Skeletal muscle tissue (tissue), 4 donors: Measurements from ENCODE around the gene MARCHF10. TPM values are rescaled to one million over a fixed set of nuclear protein-coding genes. Genes with fewer than 3 reads are reported as not detected.

Source experiments
- H3K27ac ChIP-seq: one replicate; pipeline ENCODE4 v1.7.0; 2013; ENCODE audit warnings: mild to moderate bottlenecking, low read depth, low read length, inconsistent platforms
- H3K27me3 ChIP-seq, 3 donors: one replicate each; pipeline ENCODE4 v1.7.0; 2013; ENCODE audit warnings: low read length in 3 of 3; ENCODE audit not compliant: control insufficient read depth in 3 of 3, insufficient read depth in 3 of 3
- H3K36me3 ChIP-seq, 3 donors: one replicate each; pipeline ENCODE4 v1.7.0; 2013; ENCODE audit warnings: low read length in 3 of 3; ENCODE audit not compliant: control insufficient read depth in 3 of 3, insufficient read depth in 3 of 3
- H3K4me1 ChIP-seq, 3 donors: one replicate each; pipeline ENCODE4 v1.7.0; 2013; ENCODE audit warnings: low read length in 3 of 3, mild to moderate bottlenecking in 3 of 3; ENCODE audit not compliant: control insufficient read depth in 3 of 3, insufficient read depth in 3 of 3
- H3K4me3 ChIP-seq, 3 donors: one replicate each; pipeline ENCODE4 v1.7.0; 2013; ENCODE audit warnings: low read length in 3 of 3
- H3K9ac ChIP-seq, 3 donors: one replicate each; pipeline ENCODE4 v1.7.0; 2013; ENCODE audit warnings: low read length in 3 of 3, mild to moderate bottlenecking in 3 of 3, moderate library complexity in 2 of 3, low read depth in 1 of 3
- H3K9me3 ChIP-seq, 3 donors: one replicate each; pipeline ENCODE4 v1.7.0; 2013; ENCODE audit warnings: low read length in 3 of 3; ENCODE audit not compliant: control insufficient read depth in 3 of 3
- total RNA-seq: library from RNA; depleted of rRNA; stranded (reverse); fragments of >200 nt; gene quantifications from one replicate; pipeline ENCODE4 v1.2.3, GENCODE V29; 2014
- donor health status: Osteomylitis.

MARCHF10 gene
- total RNA-seq, 1 donor from 2014 or later, result not detected

- H3K36me3 ChIP-seq, result peaks cover 0 to 2% (median 0%) of the 10 kb centered on the region in 3 donors
- no peak overlapping the region for H3K27ac ChIP-seq
- H3K4me3 ChIP-seq, result no peak overlapping the region
- H3K4me1 ChIP-seq, result no peaks in the 10 kb centered on the region
- H3K27me3 ChIP-seq, result no peaks in the 10 kb centered on the region
- H3K9ac ChIP-seq, result no peak overlapping the region
- no peaks in the 10 kb centered on the region for H3K9me3 ChIP-seq
Observed at GRCh38 chr17:62687997-62688396, 120.1 kb downstream of the MARCHF10 start.

GRCh38 chr17:62684179-62684578 is 123.9 kb downstream of the MARCHF10 start:
- H3K27me3 ChIP-seq, result no peaks in the 10 kb centered on the region
- peaks cover 0 to 2% (median 0%) of the 10 kb centered on the region in 3 donors for H3K36me3 ChIP-seq
- no peaks in the 10 kb centered on the region for H3K4me1 ChIP-seq
- no peaks in the 10 kb centered on the region for H3K9me3 ChIP-seq
- no peak overlapping the region for H3K4me3 ChIP-seq
- H3K27ac ChIP-seq, result no peak overlapping the region
- no peak overlapping the region for H3K9ac ChIP-seq

GRCh38 chr17:62681939-62682381 is 126.2 kb downstream of the MARCHF10 start:
- Histone ChIP-seq H3K9ac (no peak overlapping the region), H3K36me3 (no peaks in the 10 kb centered on the region), H3K27me3 (no peaks in the 10 kb centered on the region), H3K9me3 (no peaks in the 10 kb centered on the region), H3K27ac (no peak overlapping the region), H3K4me3 (no peak overlapping the region), H3K4me1 (no peaks in the 10 kb centered on the region)

- H3K9ac ChIP-seq, result no peak overlapping the region
- no peak overlapping the region for H3K4me3 ChIP-seq
- H3K27me3 ChIP-seq, result no peaks in the 10 kb centered on the region
- no peaks in the 10 kb centered on the region for H3K9me3 ChIP-seq
- H3K36me3 ChIP-seq, result peaks cover 0 to under 1% (median 0%) of the 10 kb centered on the region in 3 donors
- no peaks in the 10 kb centered on the region for H3K4me1 ChIP-seq
- H3K27ac ChIP-seq, result no peak overlapping the region
Observed at GRCh38 chr17:62681061-62681938, 126.8 kb downstream of the MARCHF10 start.

GRCh38 chr17:62680541-62681052 is 127.5 kb downstream of the MARCHF10 start:
- Histone ChIP-seq H3K27ac (no peak overlapping the region), H3K4me1 (peaks cover 0 to 2% (median 0%) of the 10 kb centered on the region in 3 donors), H3K36me3 (peaks cover 0 to 1% (median 0%) of the 10 kb centered on the region in 3 donors), H3K4me3 (no peak overlapping the region), H3K27me3 (peaks cover 0 to 2% (median 0%) of the 10 kb centered on the region in 3 donors), H3K9me3 (no peaks in the 10 kb centered on the region), H3K9ac (no peak overlapping the region)

DNA sequence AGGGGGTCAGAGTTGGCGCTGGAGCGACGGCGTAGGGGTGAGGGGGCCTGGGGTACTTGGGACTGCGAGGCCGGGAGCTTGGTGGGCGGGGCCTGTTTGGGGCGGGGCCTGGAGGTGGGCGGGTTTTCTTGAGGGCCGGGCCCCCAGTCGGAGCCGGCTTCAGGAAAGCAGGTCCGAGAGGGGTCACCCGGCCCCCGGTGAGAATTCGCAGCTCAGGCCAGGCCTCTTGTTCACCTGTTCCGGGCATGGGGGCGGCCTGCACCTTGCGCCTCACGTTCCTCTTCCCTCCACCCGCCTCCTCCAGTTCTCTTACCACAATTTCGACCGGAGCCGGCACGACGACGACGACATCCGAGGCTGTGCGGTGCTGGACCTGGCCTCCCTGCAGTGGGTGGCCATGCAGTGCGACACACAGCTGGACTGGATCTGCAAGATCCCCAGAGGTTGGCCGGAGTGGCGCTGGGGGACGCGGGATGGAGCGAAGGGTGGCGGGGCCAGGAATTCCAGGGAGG is 128.2 kb downstream of the MARCHF10 start:
- Histone ChIP-seq H3K27ac (no peak overlapping the region), H3K36me3 (peaks cover 0 to 1% (median 0%) of the 10 kb centered on the region in 3 donors)

DNA sequence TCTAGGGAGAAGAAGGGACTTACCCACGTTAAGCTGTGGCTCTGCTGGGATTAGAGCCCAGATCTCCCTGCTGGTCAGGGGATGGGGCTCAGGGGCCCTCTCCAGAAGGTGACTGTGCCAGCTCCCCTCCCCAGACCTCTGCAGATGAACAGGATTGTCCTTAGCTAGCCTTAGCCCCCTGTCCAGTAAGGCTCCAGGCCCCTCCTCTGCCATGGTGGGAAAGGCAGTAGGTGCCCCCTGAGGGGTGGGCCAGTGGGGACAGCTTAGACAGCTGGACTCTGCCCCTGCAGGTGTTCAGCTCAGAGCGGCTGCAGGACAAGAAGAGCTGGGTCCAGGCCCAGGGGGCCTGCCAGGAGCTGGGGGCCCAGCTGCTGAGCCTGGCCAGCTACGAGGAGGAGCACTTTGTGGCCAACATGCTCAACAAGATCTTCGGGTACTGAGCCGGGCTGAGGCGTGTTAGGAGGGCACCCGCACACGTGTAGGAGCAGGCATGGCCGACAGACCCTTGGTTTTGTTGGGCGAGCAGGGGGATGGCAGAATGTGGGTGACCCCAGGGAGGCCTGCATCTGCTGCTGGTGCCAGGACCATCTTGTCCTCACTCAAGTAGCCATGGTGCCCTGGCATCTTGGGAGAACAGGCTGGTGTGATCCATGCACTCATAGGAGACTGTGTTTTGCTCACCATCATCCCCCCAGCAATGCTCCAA is 129.7 kb downstream of the MARCHF10 start:
- Histone ChIP-seq H3K9ac (no peak overlapping the region), H3K9me3 (no peaks in the 10 kb centered on the region), H3K4me1 (peaks cover 2 to 3% (median 2%) of the 10 kb centered on the region in 3 donors), H3K27me3 (peaks cover 0 to 6% (median 0%) of the 10 kb centered on the region in 3 donors), H3K27ac (no peak overlapping the region), H3K36me3 (peaks cover 0 to 1% (median 0%) of the 10 kb centered on the region in 3 donors), H3K4me3 (no peak overlapping the region)

More for the DNA sequence above, 128.2 kb downstream of the MARCHF10 start:
- H3K4me3 ChIP-seq, result no peak overlapping the region
- peaks cover 2 to 3% (median 2%) of the 10 kb centered on the region in 3 donors for H3K4me1 ChIP-seq
- peaks cover 0 to 6% (median 0%) of the 10 kb centered on the region in 3 donors for H3K27me3 ChIP-seq
- no peaks in the 10 kb centered on the region for H3K9me3 ChIP-seq
- no peak overlapping the region for H3K9ac ChIP-seq

- Histone ChIP-seq H3K9ac (no peak overlapping the region), H3K4me3 (no peak overlapping the region), H3K27ac (no peak overlapping the region), H3K9me3 (no peaks in the 10 kb centered on the region), H3K4me1 (peaks cover 2 to 3% (median 2%) of the 10 kb centered on the region in 3 donors), H3K27me3 (peaks cover 0 to 6% (median 0%) of the 10 kb centered on the region in 3 donors), H3K36me3 (peaks cover 0 to 1% (median 0%) of the 10 kb centered on the region in 3 donors)
Observed at GRCh38 chr17:62676952-62677596, 131.0 kb downstream of the MARCHF10 start.

- Histone ChIP-seq H3K27me3 (peaks cover 0 to 6% (median 0%) of the 10 kb centered on the region in 3 donors), H3K9ac (no peak overlapping the region), H3K4me3 (no peak overlapping the region), H3K36me3 (peaks cover 0 to 1% (median 0%) of the 10 kb centered on the region in 3 donors), H3K4me1 (peaks cover 2 to 5% (median 3%) of the 10 kb centered on the region in 3 donors), H3K27ac (no peak overlapping the region), H3K9me3 (no peaks in the 10 kb centered on the region)
Observed at GRCh38 chr17:62676231-62676943, 131.7 kb downstream of the MARCHF10 start.
